Panc1 (cell line): ENCODE results near the gene FAM107A. TPM values are rescaled to one million over a fixed set of nuclear protein-coding genes. Genes with fewer than 3 reads are reported as not detected.
A peak's percentile ranks its signal among the peaks of the same experiment; 100 is the strongest.

Experiments
- ATAC-seq: fragments of 200-7000 bp; cut with Tn5 transposase; 2 replicates; pipeline ENCODE4 v1.9.1; 2020; ENCODE audit warnings: mild to moderate bottlenecking, moderate library complexity
- BruUV-seq: library from RNA; stranded (reverse); fragments of 400-500 nt; replicated peaks from 2 replicates; lab custom pipeline; 2021; lab: Mats Ljungman, UMichigan
- CTCF ChIA-PET: fragments of 300-600 bp; sonication (Branson Sonifier 250); formaldehyde crosslinking; loops from one replicate; lab custom pipeline; 2022; ENCODE audit warnings: antibody characterized with exemption; lab: Charles Lee
- POLR2A ChIA-PET: fragments of 300-600 bp; sonication (Branson Sonifier 250); formaldehyde crosslinking; loops from one replicate; lab custom pipeline; 2022; ENCODE audit warnings: antibody characterized with exemption; lab: Charles Lee
- DNase-seq: peaks from one replicate; pipeline ENCODE4 v3.0.0-alpha.2; 2010; ENCODE audit warnings: low read depth, low spot score
- H3K27ac ChIP-seq: 2 replicates; pipeline ENCODE4 v1.5.1; 2011; ENCODE audit warnings: mild to moderate bottlenecking, low read length, inconsistent platforms
- H3K27me3 ChIP-seq: fragments of 200-500 bp; sonication (Bioruptor generic); 2 replicates; pipeline ENCODE4 v1.6.0; 2014; ENCODE audit warnings: low read length, inconsistent platforms; ENCODE audit not compliant: control insufficient read depth, insufficient read depth
- H3K36me3 ChIP-seq: fragments of 200-500 bp; sonication (Bioruptor generic); 2 replicates; pipeline ENCODE4 v1.5.1; 2014; ENCODE audit warnings: inconsistent platforms, mild to moderate bottlenecking, low read length, moderate library complexity; ENCODE audit not compliant: control insufficient read depth, insufficient read depth
- H3K4me1 ChIP-seq: 2 replicates; pipeline ENCODE4 v1.5.1; 2011; ENCODE audit warnings: inconsistent platforms, mild to moderate bottlenecking, low read length, moderate library complexity; ENCODE audit not compliant: control insufficient read depth, insufficient read depth
- H3K4me3 ChIP-seq, 2 experiments: 2 replicates each; pipeline ENCODE4 v1.5.1; 2011 to 2012; ENCODE audit warnings: low read depth in 2 of 2, low read length in 2 of 2, mild to moderate bottlenecking in 2 of 2, inconsistent platforms in 1 of 2, moderate library complexity in 1 of 2
- H3K9me3 ChIP-seq: fragments of 200-500 bp; sonication (Bioruptor generic); 2 replicates; pipeline ENCODE4 v1.5.1; 2014; ENCODE audit warnings: low read depth, mild to moderate bottlenecking, inconsistent platforms, low read length, moderate library complexity; ENCODE audit not compliant: control insufficient read depth, insufficient read depth
- CTCF ChIP-seq: fragments of 450-650 bp; IDR thresholded peaks from 2 replicates; pipeline ENCODE4 v1.5.1; 2017; ENCODE audit warnings: mild to moderate bottlenecking
- POLR2AphosphoS5 ChIP-seq: IDR thresholded peaks from 2 replicates; pipeline ENCODE4 v1.6.1; 2012; ENCODE audit warnings: mild to moderate bottlenecking, low read depth, low read length, moderate library complexity
- REST ChIP-seq, 2 experiments: IDR thresholded peaks; 2 replicates each; pipeline ENCODE4 v1.6.1; 2011 to 2012; ENCODE audit warnings: low read depth in 2 of 2, control low read depth in 1 of 2, low read length in 1 of 2, mild to moderate bottlenecking in 1 of 2, moderate library complexity in 1 of 2; ENCODE audit not compliant: insufficient read depth in 1 of 2
- SIN3A ChIP-seq: IDR thresholded peaks from 2 replicates; pipeline ENCODE4 v1.6.1; 2012; ENCODE audit warnings: low read depth, mild to moderate bottlenecking, low read length, moderate library complexity, borderline replicate concordance; ENCODE audit not compliant: insufficient read depth
- TCF7L2 ChIP-seq: IDR thresholded peaks from 2 replicates; pipeline ENCODE4 v1.6.1; 2011; ENCODE audit warnings: mild to moderate bottlenecking, low read depth, low read length, inconsistent platforms
- in situ Hi-C: cut with HindIII; loops from 2 replicates; pipeline ENCODE4 v1.10.0; 2016; ENCODE audit warnings: low sequenced_read_pairs, low pct_unique_long_range_greater_than_20kb
- intact Hi-C: fragments of 100-400 bp; cut with micrococcal nuclease; formaldehyde crosslinking; loops from one replicate; pipeline ENCODE4 v1.10.0; 2022; ENCODE audit not compliant: unreplicated experiment
- total RNA-seq: library from RNA; stranded (reverse); gene quantifications from one replicate; pipeline ENCODE4 v1.2.1, GENCODE V29; 2021; ENCODE audit not compliant: unreplicated experiment

The FAM107A gene
- total RNA-seq, 1 experiment from 2014 or later: 0.08 TPM

- no peak overlapping the region for H3K4me3 ChIP-seq
- H3K27ac ChIP-seq: 0 out of 2 replicates have a peak overlapping the region, but pooled peaks have one; percentile 39
- ATAC-seq (no peak), DNase-seq (no peak)
- ChIA-PET CTCF (no interaction called here), POLR2A (no interaction called here)
- no peaks in the 10 kb centered on the region for H3K36me3 ChIP-seq
- peaks cover 7% of the 10 kb centered on the region for H3K4me1 ChIP-seq
- H3K9me3 ChIP-seq: no peaks in the 10 kb centered on the region
- H3K27me3 ChIP-seq: no peaks in the 10 kb centered on the region
- intact Hi-C loops (no loop called here), in situ Hi-C loops (no loop called here)
- BruUV-seq: no TSS peak
- TF ChIP-seq SIN3A (no peak), POLR2AphosphoS5 (no peak), CTCF (no peak), REST (IDR thresholded peaks at IDR 0.05; ENCODE audit: insufficient read depth in 1 of 2, low read depth in 2 of 2, low read length in 1 of 2) (no peak), TCF7L2 (no peak)
Observed at GRCh38 chr3:58564054-58564453, 13.1 kb downstream of the FAM107A start.

GRCh38 chr3:58563386-58564035 is 13.7 kb downstream of the FAM107A start:
- H3K27me3 ChIP-seq: no peaks in the 10 kb centered on the region
- H3K4me3 ChIP-seq: no peak overlapping the region
- intact Hi-C loops (no loop called here), in situ Hi-C loops (no loop called here)
- DNase-seq: no peak
- ChIA-PET CTCF (no interaction called here), POLR2A (no interaction called here)
- peak; percentile 70 for ATAC-seq
- peaks cover 7% of the 10 kb centered on the region for H3K4me1 ChIP-seq
- no peak overlapping the region for H3K27ac ChIP-seq
- TF ChIP-seq SIN3A: no peak
- no peak for TF ChIP-seq REST (IDR thresholded peaks at IDR 0.05; ENCODE audit: insufficient read depth in 1 of 2, low read depth in 2 of 2, low read length in 1 of 2)
- TF ChIP-seq CTCF: no peak
- TF ChIP-seq TCF7L2: no peak
- no peak for TF ChIP-seq POLR2AphosphoS5
- no peaks in the 10 kb centered on the region for H3K9me3 ChIP-seq
- BruUV-seq: no TSS peak
- H3K36me3 ChIP-seq: no peaks in the 10 kb centered on the region
